Measurements from ENCODE around the gene GRAP2. TPM values are rescaled to one million over a fixed set of nuclear protein-coding genes. Genes with fewer than 3 reads are reported as not detected.
A peak's percentile ranks its signal among the peaks of the same experiment; 100 is the strongest.
"Not testable (repeated sequence)": the region's sequence is repeated elsewhere in the genome, so short reads cannot be mapped to it uniquely, and the experiment has no call there.

Gene GRAP2
- total RNA-seq, 3 donors from 2014 or later = 19.5 to 40.4 (median 26.4) TPM

GRCh38 chr22:39939830-39940229, 38.9 kb downstream of the GRAP2 start:
- H3K4me1 Mint-ChIP-seq (ENCODE audit: low read depth) = peaks cover 93% of the 10 kb centered on the region
- peak; percentile 25 to 34 for ATAC-seq

DNA sequence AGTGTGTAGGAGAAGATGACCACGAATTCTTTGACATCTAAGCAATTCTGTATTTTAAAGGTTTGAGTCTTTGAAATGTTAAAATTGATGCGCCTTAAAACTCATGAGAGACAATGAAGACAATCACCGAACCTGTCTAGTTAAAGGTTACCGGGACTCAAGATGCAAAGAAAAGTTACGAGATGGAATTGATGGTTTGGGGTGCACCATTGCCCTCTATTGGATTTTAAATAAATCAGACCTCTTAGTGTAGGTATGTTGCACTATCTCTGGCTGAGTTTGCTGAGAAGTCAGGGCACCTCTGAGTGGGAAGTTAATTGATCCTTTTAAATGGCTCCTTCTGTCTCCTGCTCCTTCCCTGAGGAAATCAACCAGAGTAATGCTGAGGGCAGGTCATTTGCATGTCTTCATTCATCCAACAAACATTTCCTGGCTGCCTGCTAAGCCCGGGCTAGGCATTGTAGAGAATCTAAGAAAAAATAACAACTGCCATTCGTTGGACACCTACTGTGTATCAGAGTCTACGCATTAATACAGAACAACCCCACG, 39.9 kb downstream of the GRAP2 start:
- Mint-ChIP-seq H3K4me3 (peak overlapping the region; percentile 38), H3K9me3 (no peaks in the 10 kb centered on the region), H3K27me3 (ENCODE audit: low read depth) (no peaks in the 10 kb centered on the region), H3K36me3 (ENCODE audit: insufficient read depth) (peaks cover 5% of the 10 kb centered on the region), H3K4me1 (ENCODE audit: low read depth) (peaks cover 93% of the 10 kb centered on the region)
- ATAC-seq = peak; percentile 31 to 42
- DNase-seq = no peak

More at GRCh38 chr22:39939830-39940229, 38.9 kb downstream of the GRAP2 start:
- DNase-seq = no peak
- H3K36me3 Mint-ChIP-seq (ENCODE audit: insufficient read depth) = peaks cover 4% of the 10 kb centered on the region
- no peaks in the 10 kb centered on the region for H3K9me3 Mint-ChIP-seq
- H3K27me3 Mint-ChIP-seq (ENCODE audit: low read depth) = no peaks in the 10 kb centered on the region
- no peak overlapping the region for H3K4me3 Mint-ChIP-seq

- no peak overlapping the region for H3K4me3 Mint-ChIP-seq
- H3K4me1 Mint-ChIP-seq (ENCODE audit: low read depth) = peaks cover 92% of the 10 kb centered on the region
Observed at GRCh38 chr22:39941601-39942000, 40.7 kb downstream of the GRAP2 start.

DNA sequence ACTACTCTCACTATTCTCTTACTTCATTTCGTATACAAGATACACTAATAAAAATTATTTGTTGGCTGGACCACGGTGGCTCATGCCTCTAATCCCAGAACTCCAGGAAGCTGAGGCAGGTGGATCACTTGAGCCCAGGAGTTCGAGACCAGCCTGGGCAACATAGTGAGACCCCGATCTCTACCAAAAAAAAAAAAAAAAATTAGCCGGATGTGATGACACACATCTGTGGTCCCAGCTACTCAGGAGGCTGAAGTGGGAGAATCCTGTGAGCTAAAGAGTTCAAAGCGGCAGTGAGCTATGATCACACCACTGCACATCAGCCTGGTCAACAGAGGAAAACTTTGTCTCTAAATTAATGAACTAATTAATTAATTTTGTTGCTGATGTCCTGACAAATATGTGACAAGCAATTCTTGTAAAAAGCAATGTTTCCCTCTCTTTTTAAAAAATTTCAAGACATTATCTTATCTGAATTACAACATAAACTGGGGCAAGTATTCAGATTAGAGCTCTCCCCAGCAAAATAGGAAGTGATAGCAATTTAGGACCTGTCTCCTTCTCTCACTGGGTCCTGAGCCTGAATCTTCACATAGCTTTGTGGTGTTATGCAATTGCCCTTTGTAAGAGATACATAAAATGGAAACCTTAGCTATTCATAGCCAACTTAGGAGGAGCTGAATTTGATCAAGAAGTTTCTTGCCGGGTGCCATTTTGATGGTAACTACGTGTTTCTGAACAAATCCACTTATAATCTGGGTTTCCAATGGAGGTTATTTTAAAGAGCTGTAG, 41.8 kb downstream of the GRAP2 start:
- no peak for DNase-seq
- peak overlapping the region; percentile 13 for H3K4me3 Mint-ChIP-seq
- peaks cover 92% of the 10 kb centered on the region for H3K4me1 Mint-ChIP-seq (ENCODE audit: low read depth)
- H3K36me3 Mint-ChIP-seq (ENCODE audit: insufficient read depth) = peaks cover 5% of the 10 kb centered on the region
- H3K9me3 Mint-ChIP-seq = no peaks in the 10 kb centered on the region
- H3K27me3 Mint-ChIP-seq (ENCODE audit: low read depth) = no peaks in the 10 kb centered on the region
- no peak for ATAC-seq

More at GRCh38 chr22:39941601-39942000, 40.7 kb downstream of the GRAP2 start:
- DNase-seq = no peak
- ATAC-seq = no peak
- no peaks in the 10 kb centered on the region for H3K9me3 Mint-ChIP-seq
- peaks cover 5% of the 10 kb centered on the region for H3K36me3 Mint-ChIP-seq (ENCODE audit: insufficient read depth)
- H3K27me3 Mint-ChIP-seq (ENCODE audit: low read depth) = no peaks in the 10 kb centered on the region

DNA sequence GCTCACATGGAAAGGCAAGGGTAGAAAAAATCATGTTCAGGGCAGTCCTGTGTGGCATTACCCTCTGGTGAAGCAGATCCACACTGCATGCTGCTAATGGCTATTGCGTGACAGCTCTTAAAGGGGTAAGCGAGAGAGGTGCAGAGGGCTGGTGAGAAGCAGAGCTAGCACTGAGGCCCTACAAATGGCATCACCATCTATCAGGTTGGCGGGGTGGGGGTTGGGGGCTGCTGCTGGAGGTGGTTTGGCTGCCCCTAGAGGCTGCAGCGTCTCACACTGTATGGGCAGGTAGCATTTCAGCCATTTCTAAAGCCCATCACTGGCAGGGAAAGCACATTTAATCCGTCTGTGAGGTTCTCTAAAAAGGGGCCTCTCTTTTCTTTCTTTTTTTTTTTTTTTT, 42.5 kb downstream of the GRAP2 start:
- peak overlapping the region; percentile 13 for H3K4me3 Mint-ChIP-seq
- no peak for ATAC-seq
- peaks cover 5% of the 10 kb centered on the region for H3K36me3 Mint-ChIP-seq (ENCODE audit: insufficient read depth)
- no peaks in the 10 kb centered on the region for H3K9me3 Mint-ChIP-seq
- DNase-seq = no peak
- peaks cover 91% of the 10 kb centered on the region for H3K4me1 Mint-ChIP-seq (ENCODE audit: low read depth)
- no peaks in the 10 kb centered on the region for H3K27me3 Mint-ChIP-seq (ENCODE audit: low read depth)

GRCh38 chr22:39943953-39944872, 43.3 kb downstream of the GRAP2 start:
- H3K4me3 Mint-ChIP-seq = peak overlapping the region; percentile 45

GRCh38 chr22:39946126-39946502, 45.2 kb downstream of the GRAP2 start:
- no peak for ATAC-seq
- H3K27me3 Mint-ChIP-seq (ENCODE audit: low read depth) = no peaks in the 10 kb centered on the region
- peaks cover 29% of the 10 kb centered on the region for H3K36me3 Mint-ChIP-seq (ENCODE audit: insufficient read depth)
- peaks cover 94% of the 10 kb centered on the region for H3K4me1 Mint-ChIP-seq (ENCODE audit: low read depth)
- no peak overlapping the region for H3K4me3 Mint-ChIP-seq
- H3K9me3 Mint-ChIP-seq = no peaks in the 10 kb centered on the region
- DNase-seq = no peak

More at GRCh38 chr22:39943953-39944872, 43.3 kb downstream of the GRAP2 start:
- H3K36me3 Mint-ChIP-seq (ENCODE audit: insufficient read depth) = peaks cover 13% of the 10 kb centered on the region
- ATAC-seq = no peak
- peaks cover 91% of the 10 kb centered on the region for H3K4me1 Mint-ChIP-seq (ENCODE audit: low read depth)
- no peaks in the 10 kb centered on the region for H3K9me3 Mint-ChIP-seq
- no peaks in the 10 kb centered on the region for H3K27me3 Mint-ChIP-seq (ENCODE audit: low read depth)
- DNase-seq = no peak

DNA sequence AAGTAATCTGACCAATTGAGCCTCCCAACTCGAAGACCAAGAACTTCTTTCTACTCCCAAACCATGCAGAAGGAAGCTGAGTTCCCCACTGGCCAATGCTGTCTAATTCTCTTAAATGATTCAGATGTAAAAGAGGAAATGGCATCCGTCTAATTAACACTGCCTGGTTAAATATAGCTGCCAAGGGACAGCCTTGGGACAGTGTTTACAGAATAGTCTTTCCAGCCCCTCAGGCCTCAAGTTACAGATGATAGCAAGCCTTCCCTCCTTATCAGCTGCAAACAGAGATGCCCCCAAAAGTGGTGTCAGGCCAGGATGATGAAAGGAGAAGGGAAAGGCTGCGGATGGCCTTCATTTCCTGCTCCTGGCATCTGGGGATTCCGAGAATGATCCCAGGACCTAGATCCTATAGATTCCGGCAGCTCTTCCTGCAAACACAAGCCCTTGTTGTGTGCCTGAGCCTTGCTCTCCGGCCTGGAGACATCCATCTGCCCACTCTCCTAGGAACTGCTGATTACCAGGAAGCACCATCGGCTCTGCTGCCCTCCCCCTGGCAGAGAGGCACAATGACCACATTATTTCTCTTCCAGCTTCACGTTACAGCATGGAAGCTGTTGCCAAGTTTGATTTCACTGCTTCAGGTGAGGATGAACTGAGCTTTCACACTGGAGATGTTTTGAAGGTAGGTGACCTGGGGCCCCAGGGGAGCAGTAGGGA, 45.8 kb downstream of the GRAP2 start:
- DNase-seq = no peak
- ATAC-seq = peak in 1 of 2 donors; percentile 29
- H3K4me3 Mint-ChIP-seq = peak overlapping the region; percentile 26
- H3K36me3 Mint-ChIP-seq (ENCODE audit: insufficient read depth) = peaks cover 32% of the 10 kb centered on the region
- no peaks in the 10 kb centered on the region for H3K9me3 Mint-ChIP-seq
- no peaks in the 10 kb centered on the region for H3K27me3 Mint-ChIP-seq (ENCODE audit: low read depth)
- H3K4me1 Mint-ChIP-seq (ENCODE audit: low read depth) = peaks cover 94% of the 10 kb centered on the region

DNA sequence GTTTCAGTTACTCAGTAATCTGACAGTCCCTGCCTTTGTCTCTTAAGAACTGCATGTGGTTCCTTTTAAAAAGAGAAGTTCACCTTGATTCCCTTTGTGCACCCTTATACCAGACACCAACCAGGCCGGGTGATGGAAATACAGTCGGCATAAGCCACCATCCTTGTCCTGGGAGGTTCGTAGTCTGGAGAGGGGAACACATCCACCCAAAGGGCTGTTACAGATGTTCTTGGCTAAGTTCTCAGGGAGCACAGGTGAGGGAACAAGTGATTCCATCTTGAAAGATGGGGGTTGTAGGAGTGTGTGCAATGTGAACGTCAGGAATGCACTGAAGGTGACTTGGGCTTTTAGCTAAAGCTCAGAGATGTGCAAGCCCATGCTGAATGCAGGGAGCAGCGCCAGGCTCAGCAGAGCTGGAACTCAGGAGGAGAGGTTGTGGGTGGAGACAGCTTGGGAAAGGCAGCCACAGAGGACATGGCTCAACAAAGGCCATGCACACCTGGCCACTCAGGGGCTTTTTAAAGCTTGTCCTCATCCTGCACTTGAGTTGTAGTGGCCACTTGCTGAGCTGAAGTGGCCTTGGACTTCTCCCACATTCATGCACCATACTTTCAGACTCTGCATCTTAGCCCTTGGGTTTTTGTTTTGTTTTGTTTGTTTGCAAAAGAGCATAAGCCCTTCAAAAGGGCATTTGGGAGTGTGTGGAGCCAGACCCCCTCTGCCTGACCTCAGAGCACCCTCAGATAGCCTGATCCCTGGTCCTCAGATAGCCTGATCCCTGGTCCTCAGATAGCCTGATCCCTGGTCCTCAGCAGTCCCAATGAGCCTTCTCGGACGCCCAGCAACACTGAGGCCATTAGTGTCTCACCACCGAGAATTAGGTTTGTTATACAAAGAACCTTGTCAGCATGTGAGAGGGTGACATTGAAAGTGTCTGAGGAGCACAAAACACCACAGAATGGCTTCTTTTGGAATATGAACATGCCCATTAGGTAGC, 46.6 kb downstream of the GRAP2 start:
- peaks cover 96% of the 10 kb centered on the region for H3K4me1 Mint-ChIP-seq (ENCODE audit: low read depth)

DNA sequence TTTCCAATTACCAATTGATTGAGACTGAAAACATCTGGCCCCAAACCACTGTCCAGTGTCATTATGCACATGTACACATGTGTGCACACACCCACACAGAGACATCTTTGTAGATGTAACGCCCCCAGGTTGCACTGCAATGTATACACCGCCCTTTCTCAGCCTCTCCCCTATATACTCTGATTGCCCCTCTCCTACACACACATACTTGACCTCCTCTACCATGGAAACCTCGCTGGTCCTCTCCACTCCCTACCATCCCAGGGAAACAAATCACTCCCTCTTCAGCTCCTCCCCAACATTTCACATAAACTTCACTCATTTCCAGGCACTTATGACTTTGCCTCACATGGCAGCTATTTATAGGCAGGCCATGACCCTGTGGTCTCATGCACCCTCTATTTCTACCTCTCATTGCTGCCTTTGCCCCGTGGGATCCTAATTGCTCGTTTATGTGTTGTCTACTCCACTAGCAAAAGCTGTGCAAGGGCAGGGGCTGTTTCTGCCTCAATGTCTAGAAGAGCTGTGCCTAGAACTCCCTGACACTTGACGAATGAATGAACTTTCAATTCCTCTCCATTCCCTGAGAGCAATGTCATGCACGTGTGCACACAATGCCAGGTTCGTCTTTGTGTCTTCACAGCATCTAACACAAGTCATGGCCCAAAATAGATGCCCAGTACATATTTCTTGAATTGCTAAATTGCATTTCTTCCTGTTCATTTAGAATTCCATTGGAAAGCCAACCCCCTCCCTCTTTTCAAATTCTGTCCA, 49.3 kb downstream of the GRAP2 start:
- no peak overlapping the region for H3K4me3 Mint-ChIP-seq
- no peaks in the 10 kb centered on the region for H3K9me3 Mint-ChIP-seq
- ATAC-seq (no peak), DNase-seq (no peak)
- H3K36me3 Mint-ChIP-seq (ENCODE audit: insufficient read depth) = peaks cover 39% of the 10 kb centered on the region
- H3K4me1 Mint-ChIP-seq (ENCODE audit: low read depth) = peaks cover 94% of the 10 kb centered on the region
- no peaks in the 10 kb centered on the region for H3K27me3 Mint-ChIP-seq (ENCODE audit: low read depth)

More for the DNA sequence above, 46.6 kb downstream of the GRAP2 start:
- H3K27me3 Mint-ChIP-seq (ENCODE audit: low read depth) = no peaks in the 10 kb centered on the region
- no peaks in the 10 kb centered on the region for H3K9me3 Mint-ChIP-seq
- H3K36me3 Mint-ChIP-seq (ENCODE audit: insufficient read depth) = peaks cover 34% of the 10 kb centered on the region
- H3K4me3 Mint-ChIP-seq = peak overlapping the region; percentile 26
- DNase-seq (no peak), ATAC-seq (peak in 1 of 2 donors; percentile 40)

GRCh38 chr22:39951603-39952293, 50.9 kb downstream of the GRAP2 start:
- peaks cover 92% of the 10 kb centered on the region for H3K4me1 Mint-ChIP-seq (ENCODE audit: low read depth)
- DNase-seq; H3K27me3 Mint-ChIP-seq (ENCODE audit: low read depth); H3K9me3 Mint-ChIP-seq: not testable (repeated sequence)
- peak overlapping the region; percentile 30 for H3K4me3 Mint-ChIP-seq
- ATAC-seq = peak; percentile 66 to 67
- peaks cover 43% of the 10 kb centered on the region for H3K36me3 Mint-ChIP-seq (ENCODE audit: insufficient read depth)

DNA sequence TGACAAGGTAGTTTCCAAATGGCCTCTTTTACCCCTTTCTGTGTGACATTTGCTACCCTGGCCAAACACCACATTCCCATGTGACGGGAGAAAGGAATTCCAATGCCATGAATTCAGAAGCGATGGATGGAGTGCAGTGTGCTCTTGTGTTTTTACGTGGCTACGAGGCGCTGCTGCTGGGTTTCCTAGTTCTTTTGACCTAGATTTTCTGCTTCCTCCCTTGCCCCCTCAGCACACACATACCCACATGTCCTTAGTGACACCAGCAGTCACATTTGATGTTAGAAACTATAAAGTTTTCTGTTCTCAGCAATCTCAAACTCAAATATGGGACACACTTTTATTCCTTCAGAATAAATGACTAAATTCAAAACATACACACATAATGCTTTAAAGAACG, 51.5 kb downstream of the GRAP2 start:
- no peaks in the 10 kb centered on the region for H3K27me3 Mint-ChIP-seq (ENCODE audit: low read depth)
- H3K4me3 Mint-ChIP-seq = peak overlapping the region; percentile 34
- H3K4me1 Mint-ChIP-seq (ENCODE audit: low read depth) = peaks cover 92% of the 10 kb centered on the region
- no peaks in the 10 kb centered on the region for H3K9me3 Mint-ChIP-seq
- H3K36me3 Mint-ChIP-seq (ENCODE audit: insufficient read depth) = peaks cover 45% of the 10 kb centered on the region
- no peak for ATAC-seq
- no peak for DNase-seq
